ENCODE measurements around the gene PEMT. TPM values are rescaled to one million over a fixed set of nuclear protein-coding genes. Genes with fewer than 3 reads are reported as not detected.

The PEMT gene
- total and polyA plus RNA-seq, 2 of the 8 experiments (the other 6 are each of a cell fraction or from before 2014, with no cell fraction given) = 42.0 to 118 TPM

DNA sequence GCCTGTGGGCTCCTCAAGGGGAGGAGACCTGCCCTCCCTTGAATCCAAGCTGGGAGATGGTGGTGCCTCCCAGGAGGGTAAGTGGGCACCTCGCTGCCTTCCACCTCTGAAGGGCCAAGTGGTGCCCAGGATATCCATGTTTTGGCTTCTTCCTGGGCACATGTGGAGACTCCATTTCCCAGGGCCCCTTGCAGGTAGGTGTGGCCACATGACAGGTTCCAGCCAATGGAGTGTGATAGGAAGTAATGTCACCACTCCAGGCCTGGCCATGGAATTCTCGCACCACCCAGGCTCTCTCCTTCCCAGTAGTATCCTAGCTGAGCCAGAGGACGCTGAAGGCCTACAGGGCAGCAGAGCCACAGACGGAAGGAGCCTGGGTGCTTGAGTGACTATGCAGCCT, 17.6 kb upstream of the PEMT start (continued):
- TF ChIP-seq KDM4A (IDR thresholded peaks at IDR 0.05; ENCODE audit: low read depth, low read length, severe bottlenecking) = no peak
- TF ChIP-seq, protein P1, sequence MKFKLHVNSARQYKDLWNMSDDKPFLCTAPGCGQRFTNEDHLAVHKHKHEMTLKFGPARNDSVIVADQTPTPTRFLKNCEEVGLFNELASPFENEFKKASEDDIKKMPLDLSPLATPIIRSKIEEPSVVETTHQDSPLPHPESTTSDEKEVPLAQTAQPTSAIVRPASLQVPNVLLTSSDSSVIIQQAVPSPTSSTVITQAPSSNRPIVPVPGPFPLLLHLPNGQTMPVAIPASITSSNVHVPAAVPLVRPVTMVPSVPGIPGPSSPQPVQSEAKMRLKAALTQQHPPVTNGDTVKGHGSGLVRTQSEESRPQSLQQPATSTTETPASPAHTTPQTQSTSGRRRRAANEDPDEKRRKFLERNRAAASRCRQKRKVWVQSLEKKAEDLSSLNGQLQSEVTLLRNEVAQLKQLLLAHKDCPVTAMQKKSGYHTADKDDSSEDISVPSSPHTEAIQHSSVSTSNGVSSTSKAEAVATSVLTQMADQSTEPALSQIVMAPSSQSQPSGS (IDR thresholded peaks at IDR 0.05; ENCODE audit: low read length) = no peak
- peak; percentile 37; the same call in 1 of the 2 replicates for TF ChIP-seq CHD2 (IDR thresholded peaks at IDR 0.05; ENCODE audit: low read length)
- TF ChIP-seq HDAC6 (IDR thresholded peaks at IDR 0.05; ENCODE audit: low read depth, low read length) = no peak
- no peak for TF ChIP-seq SIN3A (conservative IDR thresholded peaks at IDR 0.05 in 1 of 2, IDR thresholded peaks at IDR 0.05 in 1 of 2; ENCODE audit: low read depth in 1 of 2, low read length in 2 of 2)
- no peak for TF ChIP-seq ASH2L (IDR thresholded peaks at IDR 0.05; ENCODE audit: low read length)
- TF ChIP-seq, protein P2, sequence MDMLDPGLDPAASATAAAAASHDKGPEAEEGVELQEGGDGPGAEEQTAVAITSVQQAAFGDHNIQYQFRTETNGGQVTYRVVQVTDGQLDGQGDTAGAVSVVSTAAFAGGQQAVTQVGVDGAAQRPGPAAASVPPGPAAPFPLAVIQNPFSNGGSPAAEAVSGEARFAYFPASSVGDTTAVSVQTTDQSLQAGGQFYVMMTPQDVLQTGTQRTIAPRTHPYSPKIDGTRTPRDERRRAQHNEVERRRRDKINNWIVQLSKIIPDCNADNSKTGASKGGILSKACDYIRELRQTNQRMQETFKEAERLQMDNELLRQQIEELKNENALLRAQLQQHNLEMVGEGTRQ (IDR thresholded peaks at IDR 0.05; ENCODE audit: low read length) = peak; percentile 83
- TF ChIP-seq, protein P3, sequence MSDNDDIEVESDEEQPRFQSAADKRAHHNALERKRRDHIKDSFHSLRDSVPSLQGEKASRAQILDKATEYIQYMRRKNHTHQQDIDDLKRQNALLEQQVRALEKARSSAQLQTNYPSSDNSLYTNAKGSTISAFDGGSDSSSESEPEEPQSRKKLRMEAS (IDR thresholded peaks at IDR 0.05) = peak; percentile 57
- no peak for TF ChIP-seq POLR2A (IDR thresholded peaks at IDR 0.05; ENCODE audit: control extremely low read depth in 1 of 2, low read depth in 2 of 2, low read length in 2 of 2)
- no peak for TF ChIP-seq RBBP5 (IDR thresholded peaks at IDR 0.05; ENCODE audit: borderline replicate concordance, low read depth, low read length)

All from H1 (cell line).